Hepatocyte (in vitro differentiated cells): ENCODE data around the gene PIGQ.

Experiments used
- CTCF ChIP-seq: fragments of 200-600 bp; sonication (generic); IDR thresholded peaks from 2 replicates; pipeline ENCODE4 v1.5.1; 2016; ENCODE audit warnings: antibody characterized with exemption, mild to moderate bottlenecking; ENCODE audit not compliant: poor library complexity
- EZH2 ChIP-seq: fragments of 200-600 bp; sonication (generic); IDR thresholded peaks from 2 replicates; pipeline ENCODE4 v1.6.1; 2016; ENCODE audit warnings: antibody characterized with exemption, mild to moderate bottlenecking, borderline replicate concordance
- EZH2phosphoT487 ChIP-seq: fragments of 200-600 bp; sonication (generic); IDR thresholded peaks from one replicate; pipeline ENCODE4 v1.6.1; 2018; ENCODE audit warnings: antibody characterized with exemption, mild to moderate bottlenecking, low read depth, moderate library complexity; ENCODE audit not compliant: unreplicated experiment, severe bottlenecking

GRCh38 chr16:593406-593805 lies 23.6 kb downstream of the PIGQ start:
- TF ChIP-seq CTCF = no peak
- no peak for TF ChIP-seq EZH2
- TF ChIP-seq EZH2phosphoT487 = no peak
